Transverse colon (tissue), 4 donors: ENCODE measurements around the gene CACNA1C. TPM values are rescaled to one million over a fixed set of nuclear protein-coding genes. Genes with fewer than 3 reads are reported as not detected.
A peak's percentile ranks its signal among the peaks of the same experiment; 100 is the strongest.

ENCODE experiments used
- DNase-seq: peaks from one replicate; pipeline ENCODE4 v3.0.0-alpha.2; 2019
- H3K27ac ChIP-seq, 4 donors: fragments of 200-600 bp; sonication (generic); 2 replicates each; pipeline ENCODE4 v1.5.1; 2016 to 2018; ENCODE audit warnings: inconsistent platforms in 4 of 4
- H3K27me3 ChIP-seq: fragments of 200-600 bp; sonication (generic); 2 replicates; pipeline ENCODE4 v1.5.1; 2017; ENCODE audit warnings: inconsistent platforms
- H3K36me3 ChIP-seq, 4 donors: fragments of 200-600 bp; sonication (generic); 2 replicates each; pipeline ENCODE4 v1.5.1; 2017 to 2019; ENCODE audit warnings: inconsistent platforms in 4 of 4
- H3K4me1 ChIP-seq, 4 donors: fragments of 200-600 bp; sonication (generic); 2 replicates each; pipeline ENCODE4 v1.5.1; 2017 to 2020; ENCODE audit warnings: inconsistent platforms in 4 of 4
- H3K4me3 ChIP-seq, 4 donors: fragments of 200-600 bp; sonication (generic); 1 replicate in 1 of 4; 2 replicates in 3 of 4; pipeline versions ENCODE4 v1.5.1 to v1.6.1; 2017 to 2019; ENCODE audit warnings: inconsistent platforms in 4 of 4
- H3K9me3 ChIP-seq, 2 donors: fragments of 200-600 bp; sonication (generic); 2 replicates each; pipeline ENCODE4 v1.5.1; 2017 to 2019; ENCODE audit warnings: inconsistent platforms in 2 of 2
- EP300 ChIP-seq: sonication (generic); formaldehyde crosslinking; IDR thresholded peaks from one replicate; pipeline ENCODE4 v1.6.1; 2017; ENCODE audit warnings: antibody characterized with exemption, low read depth
- POLR2A ChIP-seq: fragments of 450-650 bp; IDR thresholded peaks from one replicate; pipeline ENCODE4 v1.6.1; 2016; ENCODE audit warnings: antibody characterized with exemption, mild to moderate bottlenecking, moderate library complexity
- POLR2AphosphoS5 ChIP-seq, 3 donors: sonication (generic); formaldehyde crosslinking; IDR thresholded peaks; one replicate each; pipeline ENCODE4 v1.6.1; 2016; ENCODE audit warnings: antibody characterized with exemption in 3 of 3
- WGBS, 2 donors: methylation state at CpG; one replicate each; pipeline ENCODE4 v1.1.5; 2018; ENCODE audit warnings: low coverage in 1 of 2; 5-methylcytosine and 5-hydroxymethylcytosine counted together
- in situ Hi-C, 4 donors: fragments of 200-750 bp; cut with MboI; loops; one replicate each; pipeline versions ENCODE4 v1.15.0 to v1.15.1; 2017; ENCODE audit warnings: low sequenced_read_pairs in 3 of 4, low pct_ligation_motif_present in 1 of 4, low pct_unique_long_range_greater_than_20kb in 1 of 4
- intact Hi-C: fragments of 100-400 bp; cut with DNase I; formaldehyde crosslinking; loops from one replicate; pipeline ENCODE4 v1.15.1; 2023; ENCODE audit warnings: low total_unique reads
- total RNA-seq, 4 donors: library from RNA; depleted of rRNA; stranded (reverse); fragments of >200 nt; gene quantifications; one replicate each; pipeline ENCODE4 v1.1.0, GENCODE V29; 2016
- TF ChIP-seq, protein P1 (sequence below), 5 experiments: fragments of 200-600 bp in 3 of 5; fragments of 450-650 bp in 2 of 5; sonication (generic) in 3 of 5; IDR thresholded peaks; 1 replicate in 2 of 5; 2 replicates in 3 of 5; pipeline ENCODE4 v1.5.1; 2016 to 2017; ENCODE audit warnings: antibody characterized with exemption in 5 of 5, inconsistent platforms in 3 of 5, mild to moderate bottlenecking in 2 of 5, moderate library complexity in 1 of 5

Gene CACNA1C
- total RNA-seq, 4 donors from 2014 or later, result 18.8 to 35.2 (median 24.8) TPM

DNA sequence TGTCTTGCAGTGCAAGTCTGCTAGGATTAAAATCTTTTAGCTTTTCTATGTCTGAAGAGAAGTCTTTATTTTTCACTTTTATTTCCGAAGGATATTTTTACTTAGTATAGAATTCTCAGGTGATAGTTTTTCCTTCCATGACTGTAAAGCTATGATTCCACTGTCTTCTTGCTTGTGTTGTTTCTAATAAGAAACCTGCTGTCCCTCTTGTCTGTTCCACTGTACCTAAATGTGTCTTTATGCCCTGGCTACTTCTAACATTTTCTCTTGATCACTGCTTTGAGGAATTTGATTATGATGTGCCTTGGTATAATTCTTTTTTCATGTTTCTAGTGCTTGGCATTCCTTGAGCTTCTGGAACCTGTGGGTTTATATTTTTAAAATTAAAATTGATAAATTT, 228.7 kb downstream of the CACNA1C start:
- Histone ChIP-seq H3K9me3 (no peaks in the 10 kb centered on the region), H3K36me3 (no peaks in the 10 kb centered on the region), H3K4me1 (peaks cover 16 to 51% (median 25%) of the 10 kb centered on the region in 4 donors), H3K4me3 (no peak overlapping the region), H3K27me3 (no peaks in the 10 kb centered on the region), H3K27ac (peak overlapping the region in 2 of 4 donors; percentile 29 to 77)
- in situ Hi-C loops, result loop anchor here in 3 of 4 donors (5.0 to 10.0 kb wide), 2 partner anchors 224 to 227 kb away; partner anchors contain the start of gene CACNA1C (in 2 of the 3)
- WGBS, 2 donors, result 96% methylated on average over 1 of the region's 1 CpG; no CpG with 5 or more reads in 1 of the 2 donors
- DNase-seq, result no peak
- intact Hi-C loops, result no loop called here
- TF ChIP-seq POLR2AphosphoS5 (IDR thresholded peaks at IDR 0.05), result no peak
- no peak for TF ChIP-seq EP300
- TF ChIP-seq POLR2A, result no peak
- TF ChIP-seq, protein P1, sequence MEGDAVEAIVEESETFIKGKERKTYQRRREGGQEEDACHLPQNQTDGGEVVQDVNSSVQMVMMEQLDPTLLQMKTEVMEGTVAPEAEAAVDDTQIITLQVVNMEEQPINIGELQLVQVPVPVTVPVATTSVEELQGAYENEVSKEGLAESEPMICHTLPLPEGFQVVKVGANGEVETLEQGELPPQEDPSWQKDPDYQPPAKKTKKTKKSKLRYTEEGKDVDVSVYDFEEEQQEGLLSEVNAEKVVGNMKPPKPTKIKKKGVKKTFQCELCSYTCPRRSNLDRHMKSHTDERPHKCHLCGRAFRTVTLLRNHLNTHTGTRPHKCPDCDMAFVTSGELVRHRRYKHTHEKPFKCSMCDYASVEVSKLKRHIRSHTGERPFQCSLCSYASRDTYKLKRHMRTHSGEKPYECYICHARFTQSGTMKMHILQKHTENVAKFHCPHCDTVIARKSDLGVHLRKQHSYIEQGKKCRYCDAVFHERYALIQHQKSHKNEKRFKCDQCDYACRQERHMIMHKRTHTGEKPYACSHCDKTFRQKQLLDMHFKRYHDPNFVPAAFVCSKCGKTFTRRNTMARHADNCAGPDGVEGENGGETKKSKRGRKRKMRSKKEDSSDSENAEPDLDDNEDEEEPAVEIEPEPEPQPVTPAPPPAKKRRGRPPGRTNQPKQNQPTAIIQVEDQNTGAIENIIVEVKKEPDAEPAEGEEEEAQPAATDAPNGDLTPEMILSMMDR (IDR thresholded peaks at IDR 0.05), result no peak

GRCh38 chr12:2282318-2282717, 229.5 kb downstream of the CACNA1C start:
- in situ Hi-C loops, result loop anchor here in 3 of 4 donors (5.0 to 10.0 kb wide), 2 partner anchors 225 to 228 kb away; partner anchors contain the start of gene CACNA1C (in 2 of the 3)

DNA sequence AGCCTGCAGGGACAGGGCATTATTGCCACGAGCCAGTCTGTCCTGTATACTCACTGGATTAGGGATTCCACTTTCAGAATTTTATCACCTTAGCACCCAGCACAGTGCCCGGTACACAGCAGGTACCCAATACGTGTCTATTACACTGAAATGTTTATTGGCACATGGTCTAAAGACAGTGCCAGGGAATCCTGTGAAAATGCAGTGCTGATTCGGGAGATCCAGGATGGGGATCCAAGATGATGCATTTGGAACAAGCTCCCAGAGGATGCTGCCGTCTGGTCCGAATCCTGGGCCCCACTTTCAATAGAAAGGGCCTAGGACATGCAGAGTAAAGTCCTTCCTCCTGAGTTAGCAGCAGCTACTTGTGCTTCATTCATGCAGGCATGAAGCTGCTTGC, 230.7 kb downstream of the CACNA1C start:
- DNase-seq, result peak; percentile 1
- peaks cover 20 to 60% (median 27%) of the 10 kb centered on the region in 4 donors for H3K4me1 ChIP-seq
- TF ChIP-seq POLR2A, result no peak
- no peak for TF ChIP-seq POLR2AphosphoS5 (IDR thresholded peaks at IDR 0.05)
- no peak for TF ChIP-seq EP300
- TF ChIP-seq, protein P1 (IDR thresholded peaks at IDR 0.05), result no peak
- in situ Hi-C loops, result loop anchor here in 3 of 4 donors (5.0 to 10.0 kb wide), 2 partner anchors 226 to 229 kb away; partner anchors contain the start of gene CACNA1C (in 2 of the 3)
- intact Hi-C loops, result no loop called here
- H3K4me3 ChIP-seq, result no peak overlapping the region
- H3K9me3 ChIP-seq, result no peaks in the 10 kb centered on the region
- H3K27ac ChIP-seq, result peak overlapping the region; percentile 70 to 84 (median 74)
- H3K36me3 ChIP-seq, result no peaks in the 10 kb centered on the region
- no peaks in the 10 kb centered on the region for H3K27me3 ChIP-seq
- WGBS, 2 donors, result 76 to 79% methylated on average over 3 to 6 of the region's 6 CpGs

More at GRCh38 chr12:2282318-2282717, 229.5 kb downstream of the CACNA1C start:
- no peak for TF ChIP-seq POLR2AphosphoS5 (IDR thresholded peaks at IDR 0.05)
- TF ChIP-seq, protein P1 (IDR thresholded peaks at IDR 0.05), result peak in 1 of 5 experiments; percentile 22
- H3K36me3 ChIP-seq, result no peaks in the 10 kb centered on the region
- no peak for DNase-seq
- intact Hi-C loops, result no loop called here
- peak overlapping the region; percentile 22 to 84 (median 53) for H3K27ac ChIP-seq
- peaks cover 14 to 49% (median 20%) of the 10 kb centered on the region in 4 donors for H3K4me1 ChIP-seq
- no peaks in the 10 kb centered on the region for H3K9me3 ChIP-seq
- 81% methylated on average over 6 of the region's 6 CpGs; no CpG with 5 or more reads in 1 of the 2 donors for WGBS, 2 donors
- no peaks in the 10 kb centered on the region for H3K27me3 ChIP-seq
- H3K4me3 ChIP-seq, result no peak overlapping the region

GRCh38 chr12:2283916-2284315, 231.1 kb downstream of the CACNA1C start:
- WGBS, 2 donors, result 51% methylated on average over 10 of the region's 10 CpGs; no CpG with 5 or more reads in 1 of the 2 donors
- Histone ChIP-seq H3K27me3 (no peaks in the 10 kb centered on the region), H3K4me3 (no peak overlapping the region), H3K4me1 (peaks cover 20 to 61% (median 28%) of the 10 kb centered on the region in 4 donors), H3K9me3 (no peaks in the 10 kb centered on the region), H3K27ac (peak overlapping the region; percentile 70 to 84 (median 74)), H3K36me3 (no peaks in the 10 kb centered on the region)
- peak; percentile 8 for DNase-seq
- intact Hi-C loops (no loop called here), in situ Hi-C loops (loop anchor here in 3 of 4 donors (5.0 to 10.0 kb wide), 2 partner anchors 227 to 229 kb away; partner anchors contain the start of gene CACNA1C (in 2 of the 3))
- TF ChIP-seq, protein P1 (IDR thresholded peaks at IDR 0.05), result no peak
- no peak for TF ChIP-seq POLR2AphosphoS5 (IDR thresholded peaks at IDR 0.05)
